ENCODE results near the gene THUMPD3. TPM values are rescaled to one million over a fixed set of nuclear protein-coding genes. Genes with fewer than 3 reads are reported as not detected.

Gene THUMPD3, protein sequence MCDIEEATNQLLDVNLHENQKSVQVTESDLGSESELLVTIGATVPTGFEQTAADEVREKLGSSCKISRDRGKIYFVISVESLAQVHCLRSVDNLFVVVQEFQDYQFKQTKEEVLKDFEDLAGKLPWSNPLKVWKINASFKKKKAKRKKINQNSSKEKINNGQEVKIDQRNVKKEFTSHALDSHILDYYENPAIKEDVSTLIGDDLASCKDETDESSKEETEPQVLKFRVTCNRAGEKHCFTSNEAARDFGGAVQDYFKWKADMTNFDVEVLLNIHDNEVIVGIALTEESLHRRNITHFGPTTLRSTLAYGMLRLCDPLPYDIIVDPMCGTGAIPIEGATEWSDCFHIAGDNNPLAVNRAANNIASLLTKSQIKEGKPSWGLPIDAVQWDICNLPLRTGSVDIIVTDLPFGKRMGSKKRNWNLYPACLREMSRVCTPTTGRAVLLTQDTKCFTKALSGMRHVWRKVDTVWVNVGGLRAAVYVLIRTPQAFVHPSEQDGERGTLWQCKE
- total RNA-seq: 53.5 TPM
- long read RNA-seq, transcript THUMPD3-206 (10 exons, 2,877 nt): major isoform, 24 of 68 reads
- long read RNA-seq, transcript THUMPD3-201 (10 exons, 3,961 nt): minor isoform, 14 of 68 reads
- long read RNA-seq, partial matches to known transcripts: 4 of 68 reads
- long read RNA-seq, other reads (novel, unspliced or antisense): 24 of 68 reads

DNA sequence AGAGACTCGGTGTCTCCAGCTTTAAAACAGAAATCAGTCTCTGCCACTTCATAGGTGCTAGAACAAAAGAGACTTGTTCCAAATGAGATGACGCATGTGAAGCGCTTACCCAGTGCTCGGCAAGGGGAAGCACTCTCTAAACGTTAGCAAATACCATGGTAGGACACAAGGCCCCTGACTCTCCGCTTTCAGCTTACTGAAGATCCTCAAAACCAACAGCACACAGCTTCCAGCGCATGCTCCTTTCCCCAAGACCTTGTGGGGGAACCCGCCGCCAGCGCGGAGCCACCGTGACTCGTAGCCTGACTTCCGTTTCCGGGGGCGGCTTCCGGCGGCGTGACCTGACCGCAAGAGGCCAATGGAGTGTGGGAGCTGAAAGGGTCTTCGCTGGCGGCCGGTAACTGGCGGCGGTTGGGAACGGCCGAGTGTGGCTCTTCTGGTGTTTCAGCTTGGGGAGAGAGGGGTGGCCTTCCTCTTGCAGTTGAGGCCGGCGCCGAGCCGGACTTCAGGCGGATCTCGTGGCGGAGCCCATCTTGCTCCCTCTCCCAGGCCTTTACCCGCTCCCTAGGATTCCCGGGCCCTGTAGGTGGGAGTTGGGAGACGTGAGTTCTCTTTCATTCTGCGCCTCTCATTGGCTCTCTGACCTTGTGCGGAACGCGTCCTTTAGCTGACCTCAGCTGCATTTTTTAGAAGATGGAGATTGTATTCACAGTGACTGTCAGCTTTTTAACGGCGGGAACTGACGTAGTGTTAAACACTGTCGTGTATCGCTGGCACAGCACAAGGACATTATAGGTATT, at the start of gene THUMPD3:
TSS of gene THUMPD3 (plus strand) at position 324 of the 800 bp plus-strand sequence. CDS start 2,015 bp downstream, outside the sequence.
- intact Hi-C loops (cut with DNase I): loop anchor here (2.0 to 10.0 kb wide), 3 partner anchors 34 to 282 kb away; partner anchors contain the start of genes MTMR14 and SETD5
- peak; percentile 97 for DNase-seq (ENCODE audit: low spot score)

DNA sequence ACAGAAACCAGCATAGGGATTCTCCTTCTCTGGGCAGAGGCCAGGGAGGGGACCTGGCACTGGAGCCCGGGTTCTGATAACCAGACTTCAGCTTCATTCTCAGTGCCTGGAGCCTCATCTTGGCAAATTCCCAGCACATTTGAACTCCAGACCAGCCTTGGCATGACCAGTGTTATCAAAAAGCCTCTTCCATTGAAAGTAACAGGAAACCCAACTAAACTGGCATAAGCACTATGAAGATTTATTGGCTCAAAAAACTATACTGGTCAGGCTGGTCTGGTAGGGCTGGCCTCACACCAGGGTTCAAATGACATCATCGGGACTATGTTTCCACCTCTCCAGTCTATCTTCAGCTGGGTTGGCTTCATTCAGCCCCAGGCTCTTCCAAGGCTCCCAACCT, 48.1 kb upstream of the THUMPD3 start:
- intact Hi-C loops (cut with DNase I): no loop called here
- no peak for DNase-seq (ENCODE audit: low spot score)

DNA sequence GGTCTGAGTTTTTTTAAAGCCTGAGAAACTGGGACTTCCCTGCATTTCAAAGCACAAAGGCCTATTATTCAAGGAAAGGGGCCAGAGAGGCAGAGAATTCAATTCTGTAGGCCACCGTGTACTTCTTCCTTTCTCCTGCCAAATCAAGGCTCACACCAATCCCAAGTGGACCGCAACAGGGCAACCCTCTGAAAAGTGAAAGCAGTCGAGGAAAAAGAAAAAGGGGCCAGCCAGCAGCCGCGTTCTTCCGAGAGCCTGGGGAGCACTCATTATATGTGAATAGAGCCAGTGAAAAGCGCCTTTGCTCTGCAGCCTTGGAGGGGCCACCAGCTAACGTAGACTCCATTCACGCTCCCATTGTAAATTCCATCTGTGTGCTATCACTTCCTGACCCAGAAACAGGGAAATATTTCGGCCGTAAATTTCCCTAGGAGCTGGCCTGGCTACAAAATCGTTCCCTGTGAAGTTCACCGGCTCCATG, 45.9 kb upstream of the THUMPD3 start:
- intact Hi-C loops (cut with DNase I): no loop called here
- DNase-seq (ENCODE audit: low spot score): no peak

DNA sequence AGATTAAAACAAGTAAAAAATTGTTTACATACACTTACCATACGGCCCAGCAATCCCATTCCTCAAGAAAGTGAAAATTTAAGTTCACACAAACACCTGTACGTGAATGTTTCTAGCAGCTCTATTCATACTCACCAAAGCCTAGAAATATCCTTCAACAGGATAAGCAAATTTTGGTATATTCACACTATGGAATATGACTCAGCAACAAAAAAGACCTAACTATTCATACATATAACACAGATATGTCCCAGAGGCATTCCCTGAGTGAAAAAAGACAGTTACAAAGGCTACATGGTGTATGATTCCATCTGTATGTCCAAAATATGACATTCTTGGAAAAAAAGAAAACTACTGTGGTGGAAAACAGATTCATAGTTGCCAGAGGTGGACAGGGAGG, 40.1 kb upstream of the THUMPD3 start:
- intact Hi-C loops (cut with DNase I): no loop called here
- no peak for DNase-seq (ENCODE audit: low spot score)

DNA sequence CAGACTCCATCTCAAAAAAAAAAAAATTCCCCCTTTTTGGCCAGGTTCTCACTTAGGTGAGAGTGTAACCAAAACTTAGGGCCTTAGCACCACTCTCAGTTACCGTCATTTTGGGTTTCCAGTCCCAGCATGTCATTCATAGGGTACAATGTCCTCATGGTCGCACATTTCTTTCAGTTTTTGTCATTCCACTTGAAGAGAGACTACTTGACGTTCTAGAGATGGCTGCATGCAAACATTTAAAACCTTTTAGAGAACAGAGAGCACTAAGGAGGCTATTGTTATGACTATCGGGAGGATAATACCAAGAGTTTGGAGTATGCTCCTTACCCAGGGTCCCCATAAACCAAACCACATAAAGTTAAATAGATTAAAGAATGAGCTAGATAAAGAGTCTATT, 37.9 kb upstream of the THUMPD3 start:
- no peak for DNase-seq (ENCODE audit: low spot score)
- intact Hi-C loops (cut with DNase I): no loop called here

DNA sequence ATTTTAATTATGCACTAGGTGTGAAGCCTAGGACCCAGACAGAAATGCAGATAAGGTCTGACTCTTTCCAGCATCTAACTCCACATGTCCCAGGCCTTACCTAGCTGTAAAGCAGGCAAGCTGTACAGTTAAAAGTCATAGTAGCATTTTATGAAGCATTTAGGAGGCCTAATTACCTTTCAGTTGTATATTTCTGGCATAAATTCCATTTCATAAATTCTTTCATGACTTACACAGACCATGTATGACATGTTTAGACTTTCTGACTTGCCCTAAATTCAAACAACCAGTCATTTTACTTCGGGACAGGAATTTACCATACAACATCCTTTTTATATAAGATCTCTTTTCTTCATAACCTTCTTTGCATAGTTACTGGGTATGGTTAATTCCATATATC, 35.3 kb upstream of the THUMPD3 start:
- intact Hi-C loops (cut with DNase I): no loop called here
- no peak for DNase-seq (ENCODE audit: low spot score)

DNA sequence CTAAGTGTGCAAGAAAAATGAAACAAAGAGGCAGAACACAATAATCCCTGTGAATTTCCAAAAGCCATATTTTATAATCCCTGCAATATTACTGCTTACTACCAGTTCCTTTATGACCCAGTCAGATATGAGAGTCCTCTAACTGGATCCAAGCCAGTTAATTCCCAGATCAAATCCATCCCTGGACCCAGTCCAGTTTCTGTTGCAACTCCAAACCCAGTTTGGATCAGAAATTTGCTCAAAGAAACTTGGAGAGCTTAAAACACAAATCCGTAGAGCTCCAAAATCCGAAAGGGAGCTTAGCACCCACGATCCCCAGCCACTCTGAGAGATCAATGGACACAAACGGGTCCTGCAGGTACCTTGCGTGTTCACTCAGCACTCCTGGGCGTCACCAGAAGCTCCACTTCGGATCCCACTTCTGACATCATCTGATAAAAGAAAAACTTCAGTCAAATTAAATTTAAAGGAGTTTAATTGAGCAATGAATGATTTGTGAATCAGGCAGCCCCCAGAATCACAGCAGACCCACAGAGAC, 32.6 kb upstream of the THUMPD3 start:
- intact Hi-C loops (cut with DNase I): no loop called here
- DNase-seq (ENCODE audit: low spot score): no peak

DNA sequence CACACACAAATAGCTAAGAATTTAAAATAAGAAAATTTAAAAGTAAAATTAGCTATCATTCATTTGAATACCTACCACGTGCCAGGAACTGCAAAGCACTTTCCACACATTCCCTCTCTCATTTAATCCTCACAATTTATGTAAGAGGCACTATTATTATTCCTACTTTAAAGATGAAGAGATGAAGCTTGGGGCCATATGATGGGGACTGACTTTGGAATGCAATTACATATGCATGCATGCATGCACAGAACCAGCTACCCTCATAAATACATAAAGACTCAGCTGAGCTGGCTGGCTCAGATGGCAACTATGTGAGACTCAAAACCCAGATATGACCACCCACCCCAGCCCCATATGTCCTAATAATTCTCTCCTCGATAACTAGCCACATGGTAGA, 31.7 kb upstream of the THUMPD3 start:
- intact Hi-C loops (cut with DNase I): no loop called here
- DNase-seq (ENCODE audit: low spot score): no peak

DNA sequence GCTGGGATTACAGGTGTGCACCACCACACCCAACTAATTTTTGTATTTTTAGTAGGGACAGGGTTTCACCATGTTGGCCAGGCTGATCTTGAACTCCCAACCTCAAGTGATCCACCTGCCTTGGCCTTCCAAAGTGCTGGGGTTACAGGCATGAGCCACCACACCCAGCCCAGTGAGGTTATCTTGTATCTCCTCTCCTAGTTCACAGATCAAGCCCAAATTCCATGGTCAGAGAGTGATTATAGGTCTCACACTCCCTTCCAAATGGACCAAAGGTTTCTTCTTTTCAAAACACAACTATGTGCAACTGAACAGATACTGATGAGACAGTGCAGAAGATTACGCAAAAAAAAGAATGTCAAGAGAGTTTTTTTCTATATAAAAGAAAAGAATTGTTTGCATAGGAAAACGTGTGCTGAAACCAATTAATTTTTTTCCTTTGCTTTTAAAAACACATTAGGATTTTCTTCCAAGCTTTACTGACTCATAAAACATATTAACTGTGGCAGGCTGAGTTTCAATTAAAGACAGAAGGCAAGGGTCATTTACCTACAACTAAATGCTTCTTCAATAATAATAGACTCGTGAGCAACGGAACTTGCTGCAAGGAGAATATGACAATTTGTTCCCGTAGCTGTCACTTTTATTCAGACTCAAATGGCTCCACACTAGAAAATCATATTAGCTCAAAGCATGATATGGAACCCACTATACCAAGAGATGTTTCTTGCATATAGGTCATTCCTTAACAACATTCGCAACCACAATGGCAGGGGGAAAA, 30.4 kb upstream of the THUMPD3 start:
- DNase-seq (ENCODE audit: low spot score): no peak
- intact Hi-C loops (cut with DNase I): no loop called here

DNA sequence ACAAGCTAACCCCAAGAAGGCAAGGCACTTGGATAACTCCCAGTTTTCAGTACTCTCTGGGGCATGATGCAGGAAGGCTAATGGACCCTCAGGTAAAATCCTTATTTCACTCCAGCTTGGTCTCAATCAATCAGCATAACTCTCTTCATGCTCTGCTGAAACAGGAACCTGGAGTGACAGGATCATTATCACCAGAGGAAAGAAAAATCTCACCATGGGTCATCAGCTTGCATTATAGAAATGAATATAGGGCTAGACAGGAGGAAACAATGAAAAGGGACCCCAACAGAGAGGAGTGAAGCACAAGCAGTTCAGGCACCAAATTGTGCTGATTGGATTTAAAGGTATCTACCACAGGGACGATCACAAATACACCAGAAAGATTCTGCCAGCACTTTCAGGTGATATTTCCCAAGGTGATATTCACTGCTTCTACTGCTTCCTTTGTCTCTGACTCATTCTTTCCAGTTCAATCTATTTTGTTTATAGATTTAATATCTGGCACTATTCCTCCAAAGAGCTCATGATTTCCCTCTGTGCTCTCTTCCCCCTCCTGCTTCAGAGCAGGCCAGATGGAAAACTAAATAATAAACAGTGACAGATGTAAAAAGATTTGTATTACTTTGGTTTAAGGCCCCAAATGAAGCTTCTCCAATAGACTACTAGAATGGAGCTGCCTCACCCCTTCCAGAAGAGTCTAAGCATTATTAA, 22.9 kb upstream of the THUMPD3 start:
- no peak for DNase-seq (ENCODE audit: low spot score)
- intact Hi-C loops (cut with DNase I): no loop called here

DNA sequence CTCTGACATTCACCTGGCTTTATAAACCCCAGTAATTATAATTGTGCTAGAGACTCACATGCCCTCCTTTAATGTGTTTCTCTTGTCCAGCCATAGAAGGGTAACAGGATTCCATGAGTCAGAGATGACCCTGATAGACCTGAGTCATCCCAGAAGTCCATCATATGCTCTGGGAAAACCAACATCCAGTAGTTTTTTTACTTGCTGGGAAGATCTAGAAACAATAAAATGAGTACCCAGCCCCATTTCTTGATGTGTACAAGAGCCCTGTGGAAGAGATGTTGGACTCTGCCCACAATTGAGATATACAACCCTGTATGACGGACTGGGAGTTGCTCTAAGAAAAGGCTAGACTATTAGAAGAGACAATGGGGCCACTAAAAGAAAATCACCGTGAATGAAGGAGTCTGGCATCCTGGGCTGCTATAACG, 22.4 kb upstream of the THUMPD3 start:
- DNase-seq (ENCODE audit: low spot score): no peak
- intact Hi-C loops (cut with DNase I): no loop called here

DNA sequence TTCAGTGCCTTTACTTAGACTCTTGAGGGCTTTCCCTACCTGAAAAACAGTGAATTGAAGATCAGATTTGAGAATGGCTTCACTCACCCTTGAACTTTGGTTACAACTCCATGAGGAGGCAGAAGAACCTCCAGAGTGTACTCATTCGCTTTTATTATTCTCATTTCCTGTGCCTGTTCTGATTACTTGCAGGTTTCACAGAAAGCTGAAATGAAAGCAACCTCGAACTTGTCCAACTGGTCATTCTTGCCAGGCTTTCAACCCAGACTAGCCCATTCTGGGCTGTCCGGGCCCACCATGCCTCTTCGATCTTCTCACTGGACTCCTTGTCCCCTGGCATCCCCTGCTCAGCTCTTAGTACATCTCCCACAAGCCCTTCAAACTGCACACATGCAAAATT, 20.2 kb upstream of the THUMPD3 start:
- intact Hi-C loops (cut with DNase I): no loop called here
- no peak for DNase-seq (ENCODE audit: low spot score)

DNA sequence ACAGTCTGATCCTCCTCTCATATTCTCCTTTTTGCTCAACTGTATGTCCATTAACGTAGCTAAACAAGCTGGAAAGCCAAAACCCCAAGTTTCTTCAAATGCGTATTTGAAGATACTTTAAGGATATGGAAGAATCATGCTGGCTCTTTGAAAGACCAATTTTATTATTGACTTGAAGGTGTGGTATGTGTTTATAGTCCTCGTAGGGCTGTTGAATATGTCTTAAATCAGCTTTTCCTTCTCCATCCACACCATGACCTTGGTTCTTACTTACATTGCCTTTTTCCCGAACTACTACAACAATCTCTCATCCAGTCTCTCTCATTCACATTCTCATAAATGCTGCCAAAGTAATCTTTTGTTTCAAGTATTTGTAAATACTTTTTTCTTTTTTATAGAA, 19.7 kb upstream of the THUMPD3 start:
- intact Hi-C loops (cut with DNase I): no loop called here
- DNase-seq (ENCODE audit: low spot score): no peak

DNA sequence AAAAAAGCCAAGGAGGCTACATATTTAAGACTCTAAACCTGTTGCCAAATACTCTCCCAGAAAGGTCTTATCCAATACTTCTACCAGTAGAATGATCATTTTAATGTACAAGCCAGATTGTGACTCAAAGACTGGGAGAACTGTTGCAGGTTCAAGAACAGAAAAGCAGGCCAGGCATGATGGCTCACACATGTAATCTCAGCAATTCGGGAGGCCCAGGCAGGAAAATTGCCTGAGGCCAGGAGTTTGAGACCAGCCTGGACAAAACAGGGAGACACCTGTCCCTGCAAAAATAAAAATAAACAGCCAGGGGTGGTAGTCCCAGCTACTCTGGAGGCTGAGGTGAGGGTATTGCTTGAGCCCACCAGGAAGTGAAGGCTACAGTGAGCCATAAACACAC, 17.8 kb upstream of the THUMPD3 start:
- intact Hi-C loops (cut with DNase I): no loop called here
- DNase-seq (ENCODE audit: low spot score): no peak

DNA sequence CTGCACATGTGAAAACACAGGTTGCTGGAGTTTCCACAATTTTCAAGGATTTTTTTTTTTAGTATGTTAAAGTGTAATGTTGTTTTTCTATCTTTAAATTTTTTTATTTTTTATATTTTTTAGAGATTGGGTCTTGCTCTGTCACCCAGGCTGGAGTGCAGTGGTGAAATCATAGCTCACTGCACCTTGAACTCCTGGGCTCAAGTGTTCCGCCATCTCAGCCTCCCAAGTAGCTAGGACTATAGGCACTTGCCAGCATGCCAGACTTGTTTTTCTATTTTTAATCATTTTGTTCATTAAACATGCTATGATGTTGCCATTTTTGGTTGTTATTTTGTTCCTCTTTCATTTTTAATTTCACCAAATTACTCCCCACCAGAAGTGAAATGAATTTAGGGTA, 16.7 kb upstream of the THUMPD3 start:
- intact Hi-C loops (cut with DNase I): no loop called here
- DNase-seq (ENCODE audit: low spot score): no peak

DNA sequence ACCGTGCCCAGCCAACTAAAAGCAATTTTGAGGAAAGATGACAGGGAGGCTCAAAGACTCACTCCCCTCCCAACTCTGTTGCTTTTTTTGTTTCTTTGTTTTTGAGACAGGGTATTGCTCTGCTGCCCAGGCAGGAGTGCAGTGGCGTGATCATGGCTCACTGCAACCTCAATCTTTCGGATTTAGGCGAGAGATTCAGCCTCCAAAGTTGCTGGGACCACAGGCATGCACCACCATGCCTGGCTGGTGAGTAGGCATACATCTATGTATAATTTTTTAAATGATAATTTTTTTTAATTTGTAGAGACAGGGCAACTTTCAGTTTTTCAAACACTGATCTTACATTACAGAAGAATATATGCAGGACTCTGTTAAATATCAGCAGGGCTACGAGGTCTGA, 15.8 kb upstream of the THUMPD3 start:
- DNase-seq (ENCODE audit: low spot score): no peak
- intact Hi-C loops (cut with DNase I): no loop called here

DNA sequence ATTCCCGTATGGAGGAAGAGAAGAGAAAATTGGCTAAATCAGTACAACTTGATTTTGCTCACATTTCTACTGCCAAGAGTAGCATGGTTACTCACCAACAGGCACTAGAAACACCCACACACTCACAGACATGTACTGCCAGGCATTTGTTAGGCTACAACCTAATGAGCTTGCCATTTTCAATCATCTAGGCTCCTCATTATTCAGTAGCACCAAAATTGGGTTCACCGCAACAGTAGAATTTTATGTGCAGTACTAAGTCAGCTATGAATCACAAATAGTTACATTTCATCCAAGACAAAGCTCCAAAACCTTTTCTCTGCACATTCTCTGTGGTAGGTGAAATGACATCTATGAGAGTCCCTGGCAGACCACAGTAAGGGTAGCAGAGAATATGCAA, 15.0 kb upstream of the THUMPD3 start:
- no peak for DNase-seq (ENCODE audit: low spot score)
- intact Hi-C loops (cut with DNase I): no loop called here

DNA sequence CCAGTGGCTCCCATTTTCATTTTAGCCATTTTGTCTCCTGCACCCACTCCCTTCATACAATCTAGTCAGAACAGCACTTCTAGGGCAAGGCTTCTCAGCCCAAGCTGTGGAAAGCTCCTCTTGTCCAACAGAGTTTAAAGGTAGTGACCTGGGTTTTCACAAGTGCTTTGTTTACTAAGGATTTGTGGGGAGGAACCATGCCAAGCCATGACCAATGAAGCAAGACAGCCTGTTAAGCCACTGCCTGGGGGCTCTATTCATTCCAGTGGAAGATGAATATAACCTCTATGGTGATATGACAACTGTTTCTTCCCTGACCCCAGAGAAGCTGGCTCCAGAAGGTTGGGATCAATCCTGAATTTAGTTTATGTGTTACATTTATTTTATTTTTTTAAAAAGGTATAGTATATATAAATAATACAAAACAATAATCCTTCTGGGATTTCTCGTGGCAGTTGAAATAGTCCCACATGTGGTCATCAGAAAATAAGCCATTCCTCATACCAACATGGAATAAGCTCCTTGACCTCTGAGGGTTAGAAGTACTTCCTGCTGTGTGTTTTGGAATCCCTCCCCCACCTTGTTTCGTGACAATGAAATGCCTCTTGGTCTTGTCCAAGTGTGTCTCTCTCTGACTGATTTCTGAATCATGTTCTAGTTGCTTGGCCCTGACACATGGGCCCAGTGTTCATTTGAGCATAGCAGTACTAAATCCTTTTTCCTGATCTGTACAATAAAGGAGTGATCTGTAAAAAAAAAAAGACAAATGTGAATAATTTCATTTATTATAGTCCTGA, 13.3 kb upstream of the THUMPD3 start:
- DNase-seq (ENCODE audit: low spot score): no peak
- intact Hi-C loops (cut with DNase I): no loop called here

All from cardiac septum (tissue), 1 donor.